ENCODE results near the gene SEC14L3. TPM values are rescaled to one million over a fixed set of nuclear protein-coding genes. Genes with fewer than 3 reads are reported as not detected.

The SEC14L3 gene
- total RNA-seq, 1 donor from 2014 or later = 1.8 TPM

DNA sequence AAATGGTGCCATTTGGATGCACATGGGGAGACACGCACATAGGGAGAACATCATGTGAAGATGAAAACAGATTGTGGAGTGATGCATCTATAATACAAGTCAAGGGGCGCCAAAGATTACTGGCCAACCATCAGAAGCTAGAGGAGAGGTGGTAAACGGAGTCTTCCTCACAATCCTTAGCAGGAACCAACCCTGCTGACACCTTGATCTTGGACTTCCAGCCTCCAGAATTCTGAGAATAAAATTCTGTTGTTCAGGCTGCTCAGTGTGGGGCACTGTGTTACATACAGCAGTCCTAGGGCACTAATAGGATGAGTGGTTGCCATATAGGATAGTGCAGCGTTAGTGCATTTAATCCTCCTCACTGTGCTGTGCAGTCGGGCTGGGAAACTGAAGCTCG lies 41.6 kb upstream of the SEC14L3 start:
- no peak for DNase-seq
- no peaks in the 10 kb centered on the region for H3K36me3 ChIP-seq
- H3K4me3 ChIP-seq = no peak overlapping the region
- H3K27ac ChIP-seq = no peak overlapping the region
- H3K9me3 ChIP-seq = no peaks in the 10 kb centered on the region
- intact Hi-C loops (cut with DNase I) = no loop called here
- H3K27me3 ChIP-seq (ENCODE audit: low read depth) = no peaks in the 10 kb centered on the region
- TF ChIP-seq, protein P1, sequence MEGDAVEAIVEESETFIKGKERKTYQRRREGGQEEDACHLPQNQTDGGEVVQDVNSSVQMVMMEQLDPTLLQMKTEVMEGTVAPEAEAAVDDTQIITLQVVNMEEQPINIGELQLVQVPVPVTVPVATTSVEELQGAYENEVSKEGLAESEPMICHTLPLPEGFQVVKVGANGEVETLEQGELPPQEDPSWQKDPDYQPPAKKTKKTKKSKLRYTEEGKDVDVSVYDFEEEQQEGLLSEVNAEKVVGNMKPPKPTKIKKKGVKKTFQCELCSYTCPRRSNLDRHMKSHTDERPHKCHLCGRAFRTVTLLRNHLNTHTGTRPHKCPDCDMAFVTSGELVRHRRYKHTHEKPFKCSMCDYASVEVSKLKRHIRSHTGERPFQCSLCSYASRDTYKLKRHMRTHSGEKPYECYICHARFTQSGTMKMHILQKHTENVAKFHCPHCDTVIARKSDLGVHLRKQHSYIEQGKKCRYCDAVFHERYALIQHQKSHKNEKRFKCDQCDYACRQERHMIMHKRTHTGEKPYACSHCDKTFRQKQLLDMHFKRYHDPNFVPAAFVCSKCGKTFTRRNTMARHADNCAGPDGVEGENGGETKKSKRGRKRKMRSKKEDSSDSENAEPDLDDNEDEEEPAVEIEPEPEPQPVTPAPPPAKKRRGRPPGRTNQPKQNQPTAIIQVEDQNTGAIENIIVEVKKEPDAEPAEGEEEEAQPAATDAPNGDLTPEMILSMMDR (IDR thresholded peaks at IDR 0.05) = no peak
- no peak for ATAC-seq
- no peaks in the 10 kb centered on the region for H3K4me1 ChIP-seq

DNA sequence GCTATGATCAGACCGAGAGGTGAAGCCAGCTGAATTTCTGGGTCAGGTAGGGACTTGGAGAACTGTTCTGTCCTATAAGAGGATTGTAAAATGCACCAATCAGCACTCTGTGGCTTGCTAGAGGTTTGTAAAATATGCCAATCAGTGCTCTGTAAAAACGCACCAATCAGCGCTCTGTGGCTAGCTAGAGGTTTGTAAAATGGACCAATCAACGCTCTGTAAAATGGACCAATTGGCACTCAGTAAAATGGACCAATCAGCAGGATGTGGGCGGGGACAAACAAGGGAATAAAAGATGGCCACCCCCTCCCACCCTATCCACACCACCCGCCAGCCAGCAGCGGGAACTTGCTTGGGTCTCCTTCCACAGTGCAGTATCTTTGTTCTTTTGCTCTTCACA lies 40.1 kb upstream of the SEC14L3 start:
- H3K27ac ChIP-seq = no peak overlapping the region
- no peaks in the 10 kb centered on the region for H3K9me3 ChIP-seq
- H3K36me3 ChIP-seq = no peaks in the 10 kb centered on the region
- no peak overlapping the region for H3K4me3 ChIP-seq
- H3K4me1 ChIP-seq = no peaks in the 10 kb centered on the region
- peaks cover 2% of the 10 kb centered on the region for H3K27me3 ChIP-seq (ENCODE audit: low read depth)
- ATAC-seq (no peak), DNase-seq (no peak)
- intact Hi-C loops (cut with DNase I) = no loop called here
- TF ChIP-seq, protein P1 (IDR thresholded peaks at IDR 0.05) = no peak

DNA sequence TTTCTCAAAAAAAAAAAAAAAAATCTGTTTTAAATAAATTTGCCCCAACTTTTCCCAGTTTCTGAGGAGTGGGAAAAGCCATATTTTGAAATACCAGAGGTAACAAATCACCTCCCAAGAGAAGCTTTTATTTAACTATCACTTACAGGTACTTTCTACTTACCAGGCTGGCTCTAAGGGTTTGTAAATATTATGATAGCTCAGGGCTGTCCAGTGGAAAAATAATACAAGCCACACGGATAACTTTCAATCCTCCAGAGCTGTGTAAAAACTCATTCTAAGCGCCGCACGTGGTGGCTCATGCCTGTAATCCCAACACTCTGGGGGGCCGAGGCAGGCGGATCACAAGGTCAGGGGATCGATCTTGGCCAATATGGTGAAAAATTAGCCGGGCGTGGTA lies 39.3 kb upstream of the SEC14L3 start:
- TF ChIP-seq, protein P1 (IDR thresholded peaks at IDR 0.05) = no peak
- peak; percentile 81 to 85 for ATAC-seq
- H3K27ac ChIP-seq = peak overlapping the region; percentile 53

DNA sequence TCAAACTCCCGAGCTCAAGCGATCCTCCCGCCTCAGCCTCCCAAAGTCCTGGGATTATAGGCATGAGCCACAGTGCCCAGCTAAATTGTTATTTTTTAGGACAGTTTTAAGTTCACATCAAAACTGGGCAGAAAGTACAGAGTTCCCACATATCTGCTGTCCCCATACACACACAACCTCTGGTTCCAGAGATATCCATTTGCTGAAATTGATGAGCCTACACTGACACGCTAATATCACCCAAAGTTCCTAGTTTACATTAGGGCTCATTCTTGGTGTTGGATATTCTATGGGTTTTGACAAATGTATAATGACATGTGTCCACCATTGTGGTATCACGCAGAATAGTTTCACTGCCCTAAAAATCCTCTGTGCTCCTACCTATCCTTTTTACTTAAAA lies 36.4 kb upstream of the SEC14L3 start:
- Histone ChIP-seq H3K4me3 (no peak overlapping the region), H3K27ac (no peak overlapping the region), H3K9me3 (no peaks in the 10 kb centered on the region), H3K27me3 (ENCODE audit: low read depth) (peaks cover 20% of the 10 kb centered on the region), H3K4me1 (no peaks in the 10 kb centered on the region), H3K36me3 (no peaks in the 10 kb centered on the region)
- TF ChIP-seq, protein P1 (IDR thresholded peaks at IDR 0.05) = no peak
- ATAC-seq (no peak), DNase-seq (no peak)
- intact Hi-C loops (cut with DNase I) = no loop called here

More for the DNA sequence above, 39.3 kb upstream of the SEC14L3 start:
- DNase-seq = no peak
- intact Hi-C loops (cut with DNase I) = no loop called here
- Histone ChIP-seq H3K4me3 (no peak overlapping the region), H3K27me3 (ENCODE audit: low read depth) (peaks cover 7% of the 10 kb centered on the region), H3K4me1 (no peaks in the 10 kb centered on the region), H3K9me3 (no peaks in the 10 kb centered on the region), H3K36me3 (no peaks in the 10 kb centered on the region)

DNA sequence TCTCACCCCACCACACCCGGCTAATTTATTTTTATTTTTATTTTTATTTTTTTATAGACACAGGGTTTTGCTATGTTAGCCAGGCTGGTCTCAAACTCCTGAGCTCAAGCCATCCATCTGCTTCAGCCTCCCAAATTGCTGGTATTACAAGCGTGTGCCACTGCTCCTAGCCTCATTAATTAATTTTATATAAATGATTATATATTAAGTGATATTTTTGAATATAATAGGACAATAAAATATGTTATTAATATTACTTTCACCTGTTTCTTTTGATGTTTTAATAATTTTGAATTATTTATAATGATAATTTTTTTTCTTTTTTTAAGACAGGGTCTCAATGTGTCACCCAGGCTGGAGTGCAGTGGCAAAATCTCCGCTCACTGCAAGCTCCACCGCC lies 35.9 kb upstream of the SEC14L3 start:
- intact Hi-C loops (cut with DNase I) = no loop called here
- no peaks in the 10 kb centered on the region for H3K9me3 ChIP-seq
- no peaks in the 10 kb centered on the region for H3K36me3 ChIP-seq
- no peaks in the 10 kb centered on the region for H3K4me1 ChIP-seq
- H3K4me3 ChIP-seq = no peak overlapping the region
- TF ChIP-seq, protein P1 (IDR thresholded peaks at IDR 0.05) = no peak
- ATAC-seq (no peak), DNase-seq (no peak)
- no peak overlapping the region for H3K27ac ChIP-seq
- H3K27me3 ChIP-seq (ENCODE audit: low read depth) = peaks cover 24% of the 10 kb centered on the region

DNA sequence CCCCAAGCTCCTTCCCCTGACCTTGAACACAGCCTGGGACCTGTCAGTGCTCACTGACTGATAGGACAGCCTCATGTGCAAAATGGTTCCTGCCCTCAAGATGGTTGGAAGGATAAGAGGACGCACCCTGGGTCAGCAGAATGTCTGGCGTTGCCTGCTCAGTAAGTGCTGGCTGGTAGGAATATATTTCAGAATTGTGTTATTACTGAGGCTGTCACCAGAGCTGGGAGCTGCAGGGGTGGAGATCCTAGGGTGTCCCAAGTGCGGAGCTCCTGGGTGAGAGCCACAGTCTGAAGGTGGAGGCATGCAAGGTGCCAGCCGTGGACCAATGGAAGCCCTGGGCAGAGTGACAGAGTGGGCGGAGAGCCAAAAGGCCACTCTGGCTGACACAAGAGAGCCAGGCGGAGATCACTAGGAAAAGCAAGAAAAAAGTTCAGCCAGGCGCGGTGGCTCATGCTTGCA lies 34.7 kb upstream of the SEC14L3 start:
- ATAC-seq = peak; percentile 59 to 70
- TF ChIP-seq, protein P1 (IDR thresholded peaks at IDR 0.05) = no peak
- peak; percentile 77 for DNase-seq

More for the DNA sequence above, 34.7 kb upstream of the SEC14L3 start:
- Histone ChIP-seq H3K27me3 (ENCODE audit: low read depth) (peaks cover 34% of the 10 kb centered on the region), H3K4me3 (no peak overlapping the region), H3K27ac (no peak overlapping the region), H3K36me3 (no peaks in the 10 kb centered on the region), H3K9me3 (no peaks in the 10 kb centered on the region), H3K4me1 (no peaks in the 10 kb centered on the region)
- intact Hi-C loops (cut with DNase I) = no loop called here
